B cell (primary cell): ENCODE measurements around the gene SCEL. TPM values are rescaled to one million over a fixed set of nuclear protein-coding genes. Genes with fewer than 3 reads are reported as not detected.
"Not testable (repeated sequence)": the region's sequence is repeated elsewhere in the genome, so short reads cannot be mapped to it uniquely, and the experiment has no call there.

Experiments
- ATAC-seq: fragments of 200-7000 bp; cut with Tn5 transposase; one replicate; pipeline ENCODE4 v1.10.0; 2021; ENCODE audit warnings: low read depth, mild to moderate bottlenecking, moderate number of reproducible peaks, moderate library complexity
- CTCF ChIA-PET: fragments of 350-600 bp; sonication (Branson Sonifier 250); formaldehyde crosslinking; loops from one replicate; lab custom pipeline; 2021; ENCODE audit warnings: antibody characterized with exemption, inconsistent platforms; lab: Charles Lee
- POLR2A ChIA-PET: fragments of 350-600 bp; sonication (Branson Sonifier 250); formaldehyde crosslinking; loops from one replicate; lab custom pipeline; 2021; ENCODE audit warnings: antibody characterized with exemption; lab: Charles Lee
- DNase-seq: peaks from one replicate; pipeline ENCODE4 v3.0.0; 2013
- H2AFZ ChIP-seq: 2 replicates; pipeline ENCODE4 v1.6.1; 2012; ENCODE audit warnings: mild to moderate bottlenecking, low read depth, low read length; ENCODE audit not compliant: insufficient read depth, poor library complexity, severe bottlenecking
- H3K27ac ChIP-seq, 2 donors: 1 replicate in 1 of 2; 2 replicates in 1 of 2; pipeline ENCODE4 v1.5.1; 2012 to 2013; ENCODE audit warnings: low read length in 2 of 2, mild to moderate bottlenecking in 2 of 2, moderate library complexity in 1 of 2
- H3K27me3 ChIP-seq, 4 experiments: fragments of 200-600 bp in 1 of 4; sonication (generic) in 1 of 4; replicated peaks in 1 of 4; 1 replicate in 2 of 4; 2 replicates in 2 of 4; pipeline versions ENCODE4 v1.6.1 to v1.7.0; 2013 to 2016; ENCODE audit warnings: low read length in 3 of 4, mild to moderate bottlenecking in 2 of 4, mixed read lengths in 1 of 4, moderate library complexity in 1 of 4; ENCODE audit not compliant: insufficient read depth in 4 of 4, control insufficient read depth in 3 of 4; ENCODE audit errors: control extremely low read depth in 1 of 4
- H3K36me3 ChIP-seq, 2 experiments: replicated peaks in 1 of 2; 1 replicate in 1 of 2; 2 replicates in 1 of 2; pipeline versions ENCODE4 v1.6.1 to v1.7.1; 2013; ENCODE audit warnings: low read length in 1 of 2; ENCODE audit not compliant: insufficient read depth in 2 of 2, control insufficient read depth in 1 of 2; ENCODE audit errors: control extremely low read depth in 1 of 2, extremely low read depth in 1 of 2
- H3K4me1 ChIP-seq, 2 donors: fragments of 200-600 bp in 1 of 2; sonication (generic) in 1 of 2; 1 replicate in 1 of 2; 2 replicates in 1 of 2; pipeline versions ENCODE4 v1.5.1 to v1.6.1; 2013 to 2017; ENCODE audit warnings: low read length in 2 of 2; ENCODE audit not compliant: control insufficient read depth in 2 of 2, insufficient read depth in 2 of 2
- H3K4me2 ChIP-seq: replicated peaks from 2 replicates; pipeline ENCODE3; 2012; ENCODE audit warnings: mild to moderate bottlenecking, low read depth, low read length; ENCODE audit not compliant: poor library complexity, severe bottlenecking
- H3K4me3 ChIP-seq, 5 experiments: fragments of 200-600 bp in 1 of 5; sonication (generic) in 1 of 5; 1 replicate in 3 of 5; 2 replicates in 2 of 5; pipeline versions ENCODE4 v1.5.1 to v1.7.0; 2011 to 2016; ENCODE audit warnings: low read length in 4 of 5, mild to moderate bottlenecking in 4 of 5, low read depth in 2 of 5, control low read depth in 1 of 5, moderate library complexity in 1 of 5; ENCODE audit not compliant: insufficient read depth in 1 of 5; ENCODE audit errors: control extremely low read depth in 1 of 5, extremely low read depth in 1 of 5
- H3K79me2 ChIP-seq: fragments of 200-600 bp; sonication (generic); one replicate; pipeline ENCODE4 v1.6.0; 2016; ENCODE audit warnings: low read length; ENCODE audit not compliant: control insufficient read depth, insufficient read depth
- H3K9ac ChIP-seq: fragments of 200-600 bp; sonication (generic); 2 replicates; pipeline ENCODE4 v1.6.1; 2017; ENCODE audit warnings: mild to moderate bottlenecking, low read length, moderate library complexity
- H3K9me3 ChIP-seq, 3 donors: one replicate each; pipeline versions ENCODE4 v1.6.1 to v1.7.1; 2013; ENCODE audit warnings: low read length in 2 of 3; ENCODE audit not compliant: control insufficient read depth in 2 of 3, insufficient read depth in 1 of 3; ENCODE audit errors: control extremely low read depth in 1 of 3
- H4K20me1 ChIP-seq: 2 replicates; pipeline ENCODE4 v1.6.0; 2012; ENCODE audit warnings: mild to moderate bottlenecking, low read length; ENCODE audit not compliant: insufficient read depth, control insufficient read depth, poor library complexity, severe bottlenecking
- H3K27ac Mint-ChIP-seq: one replicate; pipeline ENCODE4 v1.8.0; 2021; ENCODE audit warnings: mixed read lengths
- H3K27me3 Mint-ChIP-seq: one replicate; pipeline ENCODE4 v1.8.0; 2021; ENCODE audit warnings: mixed read lengths
- H3K4me1 Mint-ChIP-seq: one replicate; pipeline ENCODE4 v1.8.0; 2021; ENCODE audit warnings: mixed read lengths
- H3K4me3 Mint-ChIP-seq: one replicate; pipeline ENCODE4 v1.8.0; 2021; ENCODE audit warnings: mixed read lengths
- H3K9me3 Mint-ChIP-seq: one replicate; pipeline ENCODE4 v1.8.0; 2022; ENCODE audit warnings: mixed read lengths; ENCODE audit not compliant: insufficient read depth
- CTCF ChIP-seq: fragments of 200-600 bp; IDR thresholded peaks from one replicate; pipeline ENCODE4 v1.8.0; 2022; ENCODE audit warnings: antibody characterized with exemption, mild to moderate bottlenecking
- EZH2 ChIP-seq: IDR thresholded peaks from 2 replicates; pipeline ENCODE4 v1.6.1; 2012; ENCODE audit warnings: borderline replicate concordance, low read depth, mild to moderate bottlenecking, moderate library complexity, low read length; ENCODE audit not compliant: insufficient read depth, poor library complexity, severe bottlenecking
- WGBS: methylation state at CpG from one replicate; pipeline ENCODE4 v1.1.5; 2013; ENCODE audit warnings: missing lambda C conversion rate; ENCODE audit not compliant: insufficient coverage; 5-methylcytosine and 5-hydroxymethylcytosine counted together
- intact Hi-C: fragments of 100-400 bp; cut with micrococcal nuclease; formaldehyde crosslinking; loops from one replicate; pipeline ENCODE4 v1.10.0; 2022
- polyA plus RNA-seq: library from polyadenylated mRNA; depleted of rRNA; stranded (reverse); fragments of >200 nt; gene quantifications from 2 replicates; pipeline ENCODE4 v1.2.3, GENCODE V29; 2012
- total RNA-seq, 2 donors: library from RNA; stranded (reverse); fragments of 120-200 nt in 1 of 2; gene quantifications; 1 replicate in 1 of 2; 2 replicates in 1 of 2; pipeline versions ENCODE4 v1.2.3 to v1.2.4, GENCODE V29; 2013 to 2022

Gene SCEL
- total and polyA plus RNA-seq, 2 donors (not counting 1 experiment from before 2014, with no cell fraction given), result not detected

DNA sequence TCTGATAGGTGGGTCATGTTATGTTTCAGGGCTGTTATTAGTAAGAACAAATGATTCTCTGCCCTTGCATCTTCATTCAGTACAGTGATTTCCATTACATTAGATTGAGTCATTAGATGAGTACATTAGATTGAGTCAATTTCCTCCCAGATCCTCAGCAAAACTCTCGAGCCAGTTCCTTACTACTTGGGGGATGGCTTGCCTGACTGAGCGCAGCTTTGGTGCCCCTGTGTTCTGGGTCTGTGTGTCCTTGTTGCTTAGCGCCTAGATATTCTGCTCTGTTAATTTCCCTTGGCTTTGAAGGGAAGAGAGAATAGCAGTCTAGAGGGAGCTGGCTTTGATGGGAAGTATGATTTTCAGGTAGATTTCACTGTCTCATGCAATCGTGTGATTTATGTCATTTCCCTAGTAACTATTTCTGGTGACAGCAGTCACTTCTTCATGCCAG lies 19.1 kb upstream of the SCEL start:
- ChIA-PET CTCF (interaction anchor here (1.0 to 1.3 kb wide), 3 partner anchors 23 to 49 kb away, joined by 3 read pairs; no protein-coding TSS in a partner anchor), POLR2A (no interaction called here)
- no peaks in the 10 kb centered on the region for H4K20me1 ChIP-seq
- no peak overlapping the region for H3K4me3 ChIP-seq
- ATAC-seq (no peak), DNase-seq (no peak)
- no peak overlapping the region for H3K27ac ChIP-seq
- no peaks in the 10 kb centered on the region for H3K27me3 ChIP-seq
- H3K9ac ChIP-seq, result no peak overlapping the region
- intact Hi-C loops, result no loop called here
- no peak overlapping the region for H2AFZ ChIP-seq
- Mint-ChIP-seq H3K27me3 (no peaks in the 10 kb centered on the region), H3K9me3 (no peaks in the 10 kb centered on the region), H3K4me1 (peaks cover 21% of the 10 kb centered on the region), H3K27ac (no peak overlapping the region), H3K4me3 (no peak overlapping the region)
- peaks cover 13 to 17% of the 10 kb centered on the region in 2 donors for H3K4me1 ChIP-seq
- 63% methylated on average over 1 of the region's 4 CpGs for WGBS
- no peaks in the 10 kb centered on the region for H3K36me3 ChIP-seq
- no peaks in the 10 kb centered on the region for H3K9me3 ChIP-seq
- no peaks in the 10 kb centered on the region for H3K79me2 ChIP-seq
- no peak for TF ChIP-seq CTCF
- H3K4me2 ChIP-seq, result no peak overlapping the region

GRCh38 chr13:77518266-77518665 lies 17.2 kb upstream of the SCEL start:
- CTCF ChIA-PET, result no interaction called here
- POLR2A ChIA-PET, result interaction anchor here (0.6 kb wide), 1 partner anchor 222 kb away, joined by 3 read pairs; no protein-coding TSS in a partner anchor
- DNase-seq (no peak), ATAC-seq (no peak)
- Histone ChIP-seq H3K4me2 (no peak overlapping the region), H3K4me1 (peaks cover 13 to 15% of the 10 kb centered on the region in 2 donors), H3K27me3 (no peaks in the 10 kb centered on the region), H2AFZ (no peak overlapping the region), H3K4me3 (no peak overlapping the region), H3K27ac (no peak overlapping the region), H3K9me3 (no peaks in the 10 kb centered on the region), H3K79me2 (no peaks in the 10 kb centered on the region), H4K20me1 (no peaks in the 10 kb centered on the region), H3K36me3 (no peaks in the 10 kb centered on the region), H3K9ac (no peak overlapping the region)
- H3K4me3 Mint-ChIP-seq, result no peak overlapping the region
- H3K4me1 Mint-ChIP-seq, result peaks cover 23% of the 10 kb centered on the region
- H3K27me3 Mint-ChIP-seq, result peaks cover 3% of the 10 kb centered on the region
- no peak overlapping the region for H3K27ac Mint-ChIP-seq
- TF ChIP-seq CTCF, result no peak
- no peak for TF ChIP-seq EZH2
- no peaks in the 10 kb centered on the region for H3K9me3 Mint-ChIP-seq
- intact Hi-C loops, result no loop called here

GRCh38 chr13:77519396-77519795 lies 16.1 kb upstream of the SCEL start:
- H3K27me3 ChIP-seq, H3K9me3 ChIP-seq, H3K27ac ChIP-seq, H3K27ac Mint-ChIP-seq, H3K9me3 Mint-ChIP-seq, H3K4me2 ChIP-seq, H4K20me1 ChIP-seq, H2AFZ ChIP-seq, ATAC-seq, CTCF ChIA-PET, H3K4me3 Mint-ChIP-seq, H3K4me3 ChIP-seq, H3K9ac ChIP-seq, intact Hi-C loops, POLR2A ChIA-PET, H3K4me1 ChIP-seq, H3K36me3 ChIP-seq, DNase-seq, H3K79me2 ChIP-seq, H3K27me3 Mint-ChIP-seq: not testable (repeated sequence)
- peaks cover 14% of the 10 kb centered on the region for H3K4me1 Mint-ChIP-seq
- 100% methylated on average over 1 of the region's 1 CpG for WGBS
